ENCODE data around the gene PDE6B.
"Not testable (repeated sequence)": the region's sequence is repeated elsewhere in the genome, so short reads cannot be mapped to it uniquely, and the experiment has no call there.

The PDE6B gene

GRCh38 chr4:588351-588849 is 37.0 kb upstream of the PDE6B start:
- Histone ChIP-seq H3K9me3 (ENCODE audit: control insufficient read depth, low read length) (no peaks in the 10 kb centered on the region), H3K4me1 (ENCODE audit: control insufficient read depth, insufficient read depth, low read length) (no peaks in the 10 kb centered on the region), H3K4me3 (ENCODE audit: low read length) (no peak overlapping the region), H3K9ac (ENCODE audit: low read length) (no peak overlapping the region), H3K36me3 (ENCODE audit: control insufficient read depth, insufficient read depth, low read length) (no peaks in the 10 kb centered on the region), H3K27me3 (ENCODE audit: control insufficient read depth, insufficient read depth, low read length) (no peaks in the 10 kb centered on the region)

- Histone ChIP-seq H3K9ac (ENCODE audit: low read length) (no peak overlapping the region), H3K36me3 (ENCODE audit: control insufficient read depth, insufficient read depth, low read length) (no peaks in the 10 kb centered on the region), H3K27me3 (ENCODE audit: control insufficient read depth, insufficient read depth, low read length) (no peaks in the 10 kb centered on the region), H3K4me3 (ENCODE audit: low read length) (no peak overlapping the region), H3K9me3 (ENCODE audit: control insufficient read depth, low read length) (no peaks in the 10 kb centered on the region), H3K4me1 (ENCODE audit: control insufficient read depth, insufficient read depth, low read length) (no peaks in the 10 kb centered on the region)
Observed at GRCh38 chr4:589219-589963, 36.0 kb upstream of the PDE6B start.

GRCh38 chr4:590313-590841 is 35.0 kb upstream of the PDE6B start:
- Histone ChIP-seq H3K9me3 (ENCODE audit: control insufficient read depth, low read length) (no peaks in the 10 kb centered on the region), H3K4me3 (ENCODE audit: low read length) (no peak overlapping the region), H3K36me3 (ENCODE audit: control insufficient read depth, insufficient read depth, low read length) (no peaks in the 10 kb centered on the region), H3K4me1 (ENCODE audit: control insufficient read depth, insufficient read depth, low read length) (no peaks in the 10 kb centered on the region), H3K27me3 (ENCODE audit: control insufficient read depth, insufficient read depth, low read length) (no peaks in the 10 kb centered on the region), H3K9ac (ENCODE audit: low read length) (no peak overlapping the region)

- not testable (repeated sequence) for H3K27me3 ChIP-seq (ENCODE audit: control insufficient read depth, insufficient read depth, low read length); H3K4me1 ChIP-seq (ENCODE audit: control insufficient read depth, insufficient read depth, low read length); H3K4me3 ChIP-seq (ENCODE audit: low read length); H3K9ac ChIP-seq (ENCODE audit: low read length); H3K9me3 ChIP-seq (ENCODE audit: control insufficient read depth, low read length); H3K36me3 ChIP-seq (ENCODE audit: control insufficient read depth, insufficient read depth, low read length)
Observed at GRCh38 chr4:592178-592577, 33.2 kb upstream of the PDE6B start.

GRCh38 chr4:592825-593520 is 32.4 kb upstream of the PDE6B start:
- H3K27me3 ChIP-seq (ENCODE audit: control insufficient read depth, insufficient read depth, low read length): no peaks in the 10 kb centered on the region
- no peak overlapping the region for H3K4me3 ChIP-seq (ENCODE audit: low read length)
- H3K9me3 ChIP-seq (ENCODE audit: control insufficient read depth, low read length): no peaks in the 10 kb centered on the region
- no peaks in the 10 kb centered on the region for H3K36me3 ChIP-seq (ENCODE audit: control insufficient read depth, insufficient read depth, low read length)
- H3K9ac ChIP-seq (ENCODE audit: low read length): no peak overlapping the region
- no peaks in the 10 kb centered on the region for H3K4me1 ChIP-seq (ENCODE audit: control insufficient read depth, insufficient read depth, low read length)

GRCh38 chr4:598925-599324 is 26.4 kb upstream of the PDE6B start:
- Histone ChIP-seq H3K36me3 (ENCODE audit: control insufficient read depth, insufficient read depth, low read length) (no peaks in the 10 kb centered on the region), H3K9ac (ENCODE audit: low read length) (no peak overlapping the region), H3K4me1 (ENCODE audit: control insufficient read depth, insufficient read depth, low read length) (no peaks in the 10 kb centered on the region), H3K27me3 (ENCODE audit: control insufficient read depth, insufficient read depth, low read length) (no peaks in the 10 kb centered on the region), H3K4me3 (ENCODE audit: low read length) (no peak overlapping the region), H3K9me3 (ENCODE audit: control insufficient read depth, low read length) (no peaks in the 10 kb centered on the region)

GRCh38 chr4:600166-600565 is 25.2 kb upstream of the PDE6B start:
- no peaks in the 10 kb centered on the region for H3K27me3 ChIP-seq (ENCODE audit: control insufficient read depth, insufficient read depth, low read length)

GRCh38 chr4:600850-601515 is 24.4 kb upstream of the PDE6B start:
- H3K9me3 ChIP-seq (ENCODE audit: control insufficient read depth, low read length): no peaks in the 10 kb centered on the region
- no peaks in the 10 kb centered on the region for H3K27me3 ChIP-seq (ENCODE audit: control insufficient read depth, insufficient read depth, low read length)
- no peaks in the 10 kb centered on the region for H3K4me1 ChIP-seq (ENCODE audit: control insufficient read depth, insufficient read depth, low read length)
- no peaks in the 10 kb centered on the region for H3K36me3 ChIP-seq (ENCODE audit: control insufficient read depth, insufficient read depth, low read length)
- H3K4me3 ChIP-seq (ENCODE audit: low read length): no peak overlapping the region
- no peak overlapping the region for H3K9ac ChIP-seq (ENCODE audit: low read length)

More at GRCh38 chr4:600166-600565, 25.2 kb upstream of the PDE6B start:
- Histone ChIP-seq H3K4me3 (ENCODE audit: low read length) (no peak overlapping the region), H3K9ac (ENCODE audit: low read length) (no peak overlapping the region), H3K36me3 (ENCODE audit: control insufficient read depth, insufficient read depth, low read length) (no peaks in the 10 kb centered on the region), H3K9me3 (ENCODE audit: control insufficient read depth, low read length) (no peaks in the 10 kb centered on the region), H3K4me1 (ENCODE audit: control insufficient read depth, insufficient read depth, low read length) (no peaks in the 10 kb centered on the region)

GRCh38 chr4:601612-602558 is 23.5 kb upstream of the PDE6B start:
- Histone ChIP-seq H3K4me1 (ENCODE audit: control insufficient read depth, insufficient read depth, low read length) (no peaks in the 10 kb centered on the region), H3K9me3 (ENCODE audit: control insufficient read depth, low read length) (no peaks in the 10 kb centered on the region), H3K36me3 (ENCODE audit: control insufficient read depth, insufficient read depth, low read length) (no peaks in the 10 kb centered on the region), H3K27me3 (ENCODE audit: control insufficient read depth, insufficient read depth, low read length) (no peaks in the 10 kb centered on the region), H3K9ac (ENCODE audit: low read length) (no peak overlapping the region), H3K4me3 (ENCODE audit: low read length) (no peak overlapping the region)

- Histone ChIP-seq H3K9ac (ENCODE audit: low read length) (no peak overlapping the region), H3K4me3 (ENCODE audit: low read length) (no peak overlapping the region), H3K27me3 (ENCODE audit: control insufficient read depth, insufficient read depth, low read length) (no peaks in the 10 kb centered on the region), H3K9me3 (ENCODE audit: control insufficient read depth, low read length) (no peaks in the 10 kb centered on the region), H3K4me1 (ENCODE audit: control insufficient read depth, insufficient read depth, low read length) (no peaks in the 10 kb centered on the region), H3K36me3 (ENCODE audit: control insufficient read depth, insufficient read depth, low read length) (no peaks in the 10 kb centered on the region)
Observed at GRCh38 chr4:602559-602942, 22.8 kb upstream of the PDE6B start.

- H3K9ac ChIP-seq (ENCODE audit: low read length): no peak overlapping the region
- no peaks in the 10 kb centered on the region for H3K36me3 ChIP-seq (ENCODE audit: control insufficient read depth, insufficient read depth, low read length)
- no peaks in the 10 kb centered on the region for H3K4me1 ChIP-seq (ENCODE audit: control insufficient read depth, insufficient read depth, low read length)
- H3K9me3 ChIP-seq (ENCODE audit: control insufficient read depth, low read length): no peaks in the 10 kb centered on the region
- H3K27me3 ChIP-seq (ENCODE audit: control insufficient read depth, insufficient read depth, low read length): peaks cover 6% of the 10 kb centered on the region
- H3K4me3 ChIP-seq (ENCODE audit: low read length): no peak overlapping the region
Observed at GRCh38 chr4:604131-604530, 21.2 kb upstream of the PDE6B start.
